HepG2 (cell line): ENCODE measurements around the gene ALOX15. TPM values are rescaled to one million over a fixed set of nuclear protein-coding genes. Genes with fewer than 3 reads are reported as not detected.

Experiments used
- ATAC-seq: fragments of 200-7000 bp; cut with Tn5 transposase; 3 replicates; pipeline ENCODE4 v1.9.1; 2020; ENCODE audit warnings: mild to moderate bottlenecking, moderate library complexity
- BruUV-seq: library from RNA; stranded (reverse); fragments of 400-500 nt; replicated peaks from 2 replicates; lab custom pipeline; 2021; lab: Mats Ljungman, UMichigan
- CTCF ChIA-PET: fragments of 300-600 bp; formaldehyde crosslinking; extraction: SDS; loops from one replicate; lab custom pipeline; 2021; ENCODE audit warnings: low total read pairs, inconsistent platforms, low intra/inter-chr PET ratio; lab: Yijun Ruan, JAX
- POLR2A ChIA-PET: fragments of 350-600 bp; sonication (Branson Sonifier 250); formaldehyde crosslinking; loops from one replicate; lab custom pipeline; 2020; ENCODE audit warnings: antibody characterized with exemption, inconsistent platforms; lab: Yijun Ruan, JAX
- DNase-seq: peaks from one replicate; pipeline ENCODE4 v3.0.0-alpha.2; 2015; ENCODE audit warnings: low spot score
- FAIRE-seq: peaks from 3 replicates; lab custom pipeline; 2011; peaks lifted over from hg19 to GRCh38; lab: Jason Lieb, UNC
- H2AFZ ChIP-seq: one replicate; pipeline ENCODE4 v1.6.1; 2011; ENCODE audit warnings: low read length, inconsistent platforms
- H3K27ac ChIP-seq: fragments of 300-600 bp; 3 replicates; pipeline ENCODE4 v1.8.0; 2011; ENCODE audit warnings: mixed run types, mild to moderate bottlenecking, mixed read lengths, low read length, inconsistent platforms; ENCODE audit not compliant: insufficient read depth; ENCODE audit errors: extremely low read length
- H3K27me3 ChIP-seq, 2 experiments: fragments of 200-600 bp in 1 of 2; 2 replicates in 1 of 2; 3 replicates in 1 of 2; pipeline versions ENCODE4 v1.6.0 to v1.8.0; 2011; ENCODE audit warnings: low read length in 2 of 2, mild to moderate bottlenecking in 2 of 2, moderate library complexity in 2 of 2, inconsistent platforms in 1 of 2; ENCODE audit not compliant: insufficient read depth in 2 of 2, control insufficient read depth in 1 of 2
- H3K36me3 ChIP-seq, 2 experiments: fragments of 200-600 bp in 1 of 2; replicated peaks in 1 of 2; 2 replicates in 1 of 2; 3 replicates in 1 of 2; pipeline versions ENCODE4 v1.5.1 to v1.8.0; 2011; ENCODE audit warnings: low read length in 2 of 2, inconsistent platforms in 1 of 2; ENCODE audit not compliant: insufficient read depth in 2 of 2, control insufficient read depth in 1 of 2
- H3K4me1 ChIP-seq: 2 replicates; pipeline ENCODE4 v1.5.1; 2012; ENCODE audit warnings: low read length, inconsistent platforms; ENCODE audit not compliant: insufficient read depth
- H3K4me2 ChIP-seq: 2 replicates; pipeline ENCODE4 v1.6.0; 2011; ENCODE audit warnings: low read depth, low read length, inconsistent platforms
- H3K4me3 ChIP-seq, 3 experiments: fragments of 200-600 bp in 1 of 3; sonication (generic), shearing (Covaris generic) in 1 of 3; replicated peaks in 1 of 3; 2 replicates each; pipeline ENCODE4 v1.5.1; 2011 to 2016; ENCODE audit warnings: low read length in 3 of 3, inconsistent platforms in 2 of 3, low read depth in 2 of 3, mild to moderate bottlenecking in 2 of 3, control low read depth in 1 of 3, mixed read lengths in 1 of 3; ENCODE audit not compliant: insufficient read depth in 1 of 3
- H3K79me2 ChIP-seq: one replicate; pipeline ENCODE4 v1.6.1; 2011; ENCODE audit warnings: low read length, inconsistent platforms; ENCODE audit not compliant: insufficient read depth
- H3K9ac ChIP-seq: 2 replicates; pipeline ENCODE4 v1.6.0; 2011; ENCODE audit warnings: mild to moderate bottlenecking, low read depth, low read length, inconsistent platforms; ENCODE audit not compliant: insufficient read depth
- H3K9me3 ChIP-seq: 2 replicates; pipeline ENCODE4 v1.5.1; 2012; ENCODE audit warnings: mild to moderate bottlenecking, low read length
- H4K20me1 ChIP-seq: 2 replicates; pipeline ENCODE4 v1.6.0; 2011; ENCODE audit warnings: inconsistent platforms, mild to moderate bottlenecking, low read length, moderate library complexity; ENCODE audit not compliant: insufficient read depth
- DMAP1 ChIP-seq: IDR thresholded peaks from 2 replicates; pipeline ENCODE4 v1.6.1; 2016
- EHMT2 ChIP-seq: fragments of 200-600 bp; sonication (generic); IDR thresholded peaks from 2 replicates; pipeline ENCODE4 v1.7.0; 2017; ENCODE audit warnings: antibody characterized with exemption, low read depth, low read length, borderline replicate concordance
- KAT7 ChIP-seq: IDR thresholded peaks from 2 replicates; pipeline ENCODE4 v1.6.1; 2018; ENCODE audit warnings: borderline replicate concordance, missing compliant biosample characterization
- MXI1 ChIP-seq: IDR thresholded peaks from 3 replicates; pipeline ENCODE4 v1.6.1; 2012; ENCODE audit warnings: low read depth, low read length, inconsistent platforms, borderline replicate concordance
- PRMT3 ChIP-seq: sonication (generic); formaldehyde crosslinking; IDR thresholded peaks from 2 replicates; pipeline ENCODE4 v1.8.1; 2022; ENCODE audit warnings: low read depth, mild to moderate bottlenecking, moderate library complexity, missing genetic modification reagents, borderline replicate concordance
- SALL1 ChIP-seq: sonication (generic); formaldehyde crosslinking; IDR thresholded peaks from 2 replicates; pipeline ENCODE4 v1.8.0; 2022; ENCODE audit warnings: mild to moderate bottlenecking, missing genetic modification reagents
- SIX1 ChIP-seq: sonication (generic); formaldehyde crosslinking; IDR thresholded peaks from 2 replicates; pipeline ENCODE4 v1.4.0; 2020; ENCODE audit warnings: missing genetic modification reagents, borderline replicate concordance
- SNRNP70 ChIP-seq: fragments of 200-400 bp; formaldehyde crosslinking; IDR thresholded peaks from 2 replicates; pipeline ENCODE4 v1.6.1; 2017; ENCODE audit warnings: mild to moderate bottlenecking, low read depth, low read length, moderate library complexity
- THAP8 ChIP-seq: sonication (generic); formaldehyde crosslinking; IDR thresholded peaks from 2 replicates; pipeline ENCODE4 v1.5.1; 2020; ENCODE audit warnings: missing genetic modification reagents, mild to moderate bottlenecking, borderline replicate concordance
- ZBTB7A ChIP-seq: sonication (generic); formaldehyde crosslinking; IDR thresholded peaks from 2 replicates; pipeline ENCODE4 v1.8.0; 2022; ENCODE audit warnings: mild to moderate bottlenecking, missing genetic modification reagents
- ZFP36L1 ChIP-seq: sonication (generic); formaldehyde crosslinking; IDR thresholded peaks from 2 replicates; pipeline ENCODE4 v1.8.0; 2022; ENCODE audit warnings: mild to moderate bottlenecking, missing genetic modification reagents, moderate library complexity
- ZNF232 ChIP-seq: sonication (generic); formaldehyde crosslinking; IDR thresholded peaks from 2 replicates; pipeline ENCODE4 v1.4.0; 2020; ENCODE audit warnings: missing genetic modification reagents, borderline replicate concordance
- ZNF350 ChIP-seq: sonication (generic); formaldehyde crosslinking; IDR thresholded peaks from 2 replicates; pipeline ENCODE4 v1.4.0; 2020; ENCODE audit warnings: mild to moderate bottlenecking, low read depth, missing genetic modification reagents, borderline replicate concordance
- WGBS: methylation state at CpG from one replicate; pipeline ENCODE4 v1.1.6; 2017; ENCODE audit warnings: low lambda C conversion rate; 5-methylcytosine and 5-hydroxymethylcytosine counted together
- in situ Hi-C: cut with HindIII; loops from 2 replicates; pipeline ENCODE4 v1.10.0; 2017; ENCODE audit warnings: low pct_unique_long_range_greater_than_20kb; ENCODE audit not compliant: extremely low pct_ligation_motif_present
- intact Hi-C: fragments of 100-400 bp; cut with micrococcal nuclease; formaldehyde crosslinking; loops from one replicate; pipeline ENCODE4 v1.10.0; 2022; ENCODE audit not compliant: unreplicated experiment
- polyA plus RNA-seq, 8 experiments: library from polyadenylated mRNA; depleted of rRNA in 3 of 8; stranded (reverse) in 7 of 8; unstranded in 1 of 8; fragments of >200 nt; fragmentation: Illumina TruSeq in 4 of 8; extraction: Trizol in 4 of 8; gene quantifications; 2 replicates each; pipeline versions ENCODE4 v1.2.1 to v1.2.3, GENCODE V29; 2011 to 2016; ENCODE audit warnings: low read depth in 4 of 8, missing spikeins in 1 of 8, mixed read lengths in 1 of 8; ENCODE audit not compliant: insufficient read depth in 1 of 8
- total RNA-seq, 5 experiments: library from RNA; depleted of rRNA; stranded (reverse); fragments of >200 nt; fragmentation: Illumina TruSeq; extraction: Trizol; gene quantifications; 2 replicates each; pipeline ENCODE4 v1.2.3, GENCODE V29; 2016; ENCODE audit warnings: low read depth in 1 of 5

The ALOX15 gene
- total and polyA plus RNA-seq, 2 of the 13 experiments (the other 11 are each of a cell fraction or from before 2014, with no cell fraction given): 0.04 TPM; not detected in 1

- ChIA-PET CTCF (no interaction called here), POLR2A (interaction anchor here (0.8 kb wide), 1 partner anchor 12 kb away, joined by 3 read pairs; no protein-coding TSS in a partner anchor)
- Histone ChIP-seq H4K20me1 (no peaks in the 10 kb centered on the region), H3K9ac (no peak overlapping the region), H3K4me3 (no peak overlapping the region), H2AFZ (no peak overlapping the region), H3K4me1 (no peaks in the 10 kb centered on the region), H3K9me3 (no peaks in the 10 kb centered on the region), H3K27ac (no peak overlapping the region), H3K79me2 (no peaks in the 10 kb centered on the region), H3K27me3 (peaks cover 10 to 30% of the 10 kb centered on the region in 2 experiments; a peak in 4 of 5 replicates), H3K36me3 (no peaks in the 10 kb centered on the region), H3K4me2 (no peak overlapping the region)
- ATAC-seq: no peak
- in situ Hi-C loops (no loop called here), intact Hi-C loops (no loop called here)
- BruUV-seq: no TSS peak
- 44% methylated on average over 2 of the region's 2 CpGs for WGBS
- no peak for FAIRE-seq
- no peak for DNase-seq
- TF ChIP-seq ZFP36L1 (CRISPR knock-in tag): no peak
- TF ChIP-seq MXI1: no peak
- no peak for TF ChIP-seq ZNF350 (CRISPR knock-in tag)
- TF ChIP-seq EHMT2: no peak
- no peak for TF ChIP-seq THAP8 (CRISPR knock-in tag)
- no peak for TF ChIP-seq ZNF232 (CRISPR knock-in tag)
- TF ChIP-seq PRMT3 (CRISPR knock-in tag): no peak
- no peak for TF ChIP-seq KAT7 (CRISPR knock-in tag)
- TF ChIP-seq SALL1: no peak
- TF ChIP-seq SIX1 (CRISPR knock-in tag): no peak
- TF ChIP-seq SNRNP70: no peak
- no peak for TF ChIP-seq DMAP1
- no peak for TF ChIP-seq ZBTB7A (CRISPR knock-in tag)
These were observed 7.8 kb downstream of the ALOX15 start for GRCh38 chr17:4633643-4634042.
